Measurements from ENCODE around the gene FAM174C. TPM values are rescaled to one million over a fixed set of nuclear protein-coding genes. Genes with fewer than 3 reads are reported as not detected.
"Not testable (repeated sequence)": the region's sequence is repeated elsewhere in the genome, so short reads cannot be mapped to it uniquely, and the experiment has no call there.

FAM174C gene
- polyA plus RNA-seq, 1 experiment = 16.6 TPM

DNA sequence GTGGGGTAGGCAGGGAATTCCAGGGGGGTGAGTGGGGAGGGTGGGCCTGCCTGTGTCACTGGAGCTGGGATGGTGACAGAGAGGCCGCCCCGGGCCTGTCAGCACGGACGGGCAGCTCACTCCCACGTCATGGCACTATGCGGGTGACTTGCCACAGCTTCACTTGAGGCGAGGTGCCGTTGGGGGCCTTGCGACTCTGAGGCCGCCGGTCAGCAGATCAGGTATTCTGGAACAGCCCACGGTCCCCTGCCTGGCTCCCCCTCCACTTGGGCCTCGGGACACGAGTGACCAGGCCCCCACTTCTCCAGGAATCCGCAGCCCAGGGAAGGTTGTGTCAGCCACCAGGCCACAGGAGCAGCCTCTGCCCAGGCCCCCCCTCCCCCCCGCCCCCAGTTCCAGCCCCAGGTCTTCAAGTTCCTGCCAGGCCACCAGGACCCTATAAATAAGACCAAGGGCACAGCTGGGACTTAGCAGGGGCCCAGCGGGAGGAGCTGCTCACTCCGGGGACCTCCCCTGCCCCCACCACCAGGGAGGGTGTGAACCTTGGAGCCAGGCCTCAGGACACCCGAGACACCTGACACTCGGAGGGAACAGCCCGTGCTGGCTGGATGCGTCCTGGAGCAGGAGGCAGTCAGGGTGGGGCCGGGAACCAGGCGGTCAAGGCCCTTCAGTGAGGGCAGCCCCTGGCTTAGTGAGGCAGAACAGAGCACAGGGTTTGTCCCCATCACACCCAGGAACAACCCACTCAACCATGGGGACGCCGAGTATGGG lies 29.7 kb upstream of the FAM174C start:
- DNase-seq (ENCODE audit: low read depth, low spot score) = no peak
- Histone ChIP-seq H3K4me3 (ENCODE audit: low read depth, low read length) (no peak overlapping the region), H3K27me3 (ENCODE audit: control insufficient read depth, insufficient read depth, low read length) (no peaks in the 10 kb centered on the region), H3K9me3 (ENCODE audit: control insufficient read depth, insufficient read depth, low read length) (no peaks in the 10 kb centered on the region; the same call in 1 of the 2 replicates), H3K27ac (ENCODE audit: low read depth, low read length) (peak overlapping the region; percentile 11)
- ChIA-PET CTCF (interaction anchor here (2.2 to 7.1 kb wide), 2 partner anchors 22 to 132 kb away, joined by 5 to 224 read pairs; partner anchors contain the start of gene CIRBP), POLR2A (interaction anchor here (3.6 kb wide), 1 partner anchor 22 kb away, joined by 237 read pairs; the partner anchor contains the start of gene CIRBP)
- TF ChIP-seq, protein P1, sequence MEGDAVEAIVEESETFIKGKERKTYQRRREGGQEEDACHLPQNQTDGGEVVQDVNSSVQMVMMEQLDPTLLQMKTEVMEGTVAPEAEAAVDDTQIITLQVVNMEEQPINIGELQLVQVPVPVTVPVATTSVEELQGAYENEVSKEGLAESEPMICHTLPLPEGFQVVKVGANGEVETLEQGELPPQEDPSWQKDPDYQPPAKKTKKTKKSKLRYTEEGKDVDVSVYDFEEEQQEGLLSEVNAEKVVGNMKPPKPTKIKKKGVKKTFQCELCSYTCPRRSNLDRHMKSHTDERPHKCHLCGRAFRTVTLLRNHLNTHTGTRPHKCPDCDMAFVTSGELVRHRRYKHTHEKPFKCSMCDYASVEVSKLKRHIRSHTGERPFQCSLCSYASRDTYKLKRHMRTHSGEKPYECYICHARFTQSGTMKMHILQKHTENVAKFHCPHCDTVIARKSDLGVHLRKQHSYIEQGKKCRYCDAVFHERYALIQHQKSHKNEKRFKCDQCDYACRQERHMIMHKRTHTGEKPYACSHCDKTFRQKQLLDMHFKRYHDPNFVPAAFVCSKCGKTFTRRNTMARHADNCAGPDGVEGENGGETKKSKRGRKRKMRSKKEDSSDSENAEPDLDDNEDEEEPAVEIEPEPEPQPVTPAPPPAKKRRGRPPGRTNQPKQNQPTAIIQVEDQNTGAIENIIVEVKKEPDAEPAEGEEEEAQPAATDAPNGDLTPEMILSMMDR (IDR thresholded peaks at IDR 0.05; ENCODE audit: low read depth, low read length) = no peak

DNA sequence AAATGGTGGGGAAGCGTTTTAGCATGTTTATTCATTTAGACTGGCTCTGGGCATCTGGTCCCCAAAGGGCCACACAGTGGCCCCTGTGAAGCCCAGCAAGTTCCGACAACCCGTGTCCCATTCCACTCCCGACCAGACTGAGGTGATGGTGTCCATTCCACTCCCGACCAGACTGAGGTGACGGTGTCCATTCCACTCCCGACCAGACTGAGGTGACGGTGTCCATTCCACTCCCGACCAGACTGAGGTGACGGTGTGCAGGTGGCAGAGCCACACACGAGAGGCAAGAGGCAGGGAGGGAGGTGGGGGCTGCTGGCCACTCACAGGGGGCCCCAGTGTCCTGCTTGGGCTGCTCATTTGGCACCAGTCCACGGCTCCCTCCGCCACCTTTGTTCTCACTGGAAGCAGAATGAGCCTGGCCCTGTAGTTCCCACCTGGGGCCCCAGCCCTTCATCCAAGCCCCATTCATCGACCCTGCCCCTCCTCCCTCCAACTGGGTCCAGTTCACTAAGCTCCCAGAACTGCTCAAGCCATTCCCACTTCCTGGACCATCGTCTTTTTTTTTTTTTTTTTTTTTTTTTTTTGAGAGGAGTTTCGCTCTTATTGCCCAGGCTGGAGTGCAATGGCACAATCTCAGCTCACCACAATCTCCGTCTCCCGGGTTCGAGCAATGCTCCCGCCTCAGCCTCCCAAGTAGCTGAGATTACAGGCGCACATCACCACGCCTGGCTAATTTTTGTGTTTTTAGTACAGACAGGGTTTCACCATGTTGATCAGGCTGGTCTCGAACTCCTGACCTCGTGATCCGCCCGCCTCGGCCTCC lies 28.9 kb upstream of the FAM174C start:
- ChIA-PET POLR2A (interaction anchor here (0.6 to 1.2 kb wide), 6 partner anchors 15 to 127 kb away, joined by 3 to 22 read pairs (median 6); partner anchors contain the start of gene CIRBP), CTCF (interaction anchor here (2.2 to 7.1 kb wide), 2 partner anchors 21 to 133 kb away, joined by 5 to 224 read pairs; partner anchors contain the start of gene CIRBP)
- not testable (repeated sequence) for H3K27me3 ChIP-seq (ENCODE audit: control insufficient read depth, insufficient read depth, low read length); H3K4me3 ChIP-seq (ENCODE audit: low read depth, low read length); H3K9me3 ChIP-seq (ENCODE audit: control insufficient read depth, insufficient read depth, low read length); H3K27ac ChIP-seq (ENCODE audit: low read depth, low read length); DNase-seq (ENCODE audit: low read depth, low spot score)

DNA sequence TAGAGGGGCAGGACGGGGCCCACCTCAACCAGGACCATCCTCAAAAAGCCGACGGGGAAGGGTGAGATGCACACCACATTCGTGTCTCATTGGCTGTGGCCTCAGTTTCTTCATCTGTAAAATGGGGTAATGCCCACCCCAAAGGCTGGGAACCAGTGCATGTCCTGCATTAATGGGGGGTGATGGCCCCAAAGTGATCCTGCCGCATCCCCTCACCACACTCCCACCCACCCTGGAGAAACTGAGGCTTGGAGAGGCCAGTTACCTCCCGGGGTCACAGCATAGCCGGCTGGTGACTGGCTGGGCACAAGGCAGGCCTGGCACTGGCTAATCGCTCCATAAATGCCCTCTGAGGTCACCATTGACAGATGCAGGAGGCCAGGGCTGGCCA lies 27.6 kb upstream of the FAM174C start:
- Histone ChIP-seq H3K27ac (ENCODE audit: low read depth, low read length) (peak overlapping the region; percentile 75), H3K9me3 (ENCODE audit: control insufficient read depth, insufficient read depth, low read length) (no peaks in the 10 kb centered on the region; the same call in 1 of the 2 replicates), H3K4me3 (ENCODE audit: low read depth, low read length) (peak overlapping the region; percentile 59; the same call in 1 of the 2 replicates), H3K27me3 (ENCODE audit: control insufficient read depth, insufficient read depth, low read length) (no peaks in the 10 kb centered on the region)
- DNase-seq (ENCODE audit: low read depth, low spot score) = no peak
- POLR2A ChIA-PET = no interaction called here
- CTCF ChIA-PET = no interaction called here
- TF ChIP-seq, protein P1 (IDR thresholded peaks at IDR 0.05; ENCODE audit: low read depth, low read length) = no peak

DNA sequence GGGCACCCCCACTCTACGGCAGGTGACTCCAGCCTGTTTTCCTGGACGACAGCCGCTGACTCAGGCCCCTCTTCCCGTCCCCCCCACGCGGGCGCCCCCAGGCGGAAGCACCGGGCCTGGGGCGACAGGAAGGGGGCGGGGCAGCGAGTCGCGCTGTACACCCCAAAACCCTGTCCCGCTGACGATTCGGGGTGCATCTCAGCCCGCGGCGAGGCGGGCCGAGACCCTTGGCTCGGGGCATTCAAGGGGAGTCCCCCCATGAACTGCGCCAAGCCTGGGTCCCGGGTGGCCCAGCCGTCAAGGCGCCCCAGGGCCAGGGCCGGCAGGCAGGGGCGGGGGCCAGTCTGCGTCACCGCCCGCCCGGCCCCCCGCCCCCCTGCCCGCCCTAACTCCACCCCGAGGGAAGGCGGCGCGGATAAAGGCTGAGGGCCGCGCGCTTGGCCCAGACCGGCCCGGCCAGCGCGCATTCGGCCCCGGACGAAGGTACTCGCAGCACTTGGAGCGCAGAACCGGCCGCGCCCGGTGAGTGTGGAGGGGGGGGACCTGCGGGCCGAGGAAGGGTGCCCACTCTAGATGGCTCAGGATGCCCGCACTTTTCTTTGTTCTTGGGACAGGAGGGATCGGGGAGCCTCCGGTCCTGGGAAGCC lies 27.1 kb upstream of the FAM174C start, which contains the start of gene MIDN:
Gene MIDN, plus strand, starts transcription at position 445 of the 647 bp plus-strand sequence. CDS start 1,714 bp downstream, outside the sequence.
- Histone ChIP-seq H3K27me3 (ENCODE audit: control insufficient read depth, insufficient read depth, low read length) (no peaks in the 10 kb centered on the region), H3K4me3 (ENCODE audit: low read depth, low read length) (peak within 1 kb of the TSS; percentile 77), H3K27ac (ENCODE audit: low read depth, low read length) (peak within 1 kb of the TSS; percentile 90), H3K9me3 (ENCODE audit: control insufficient read depth, insufficient read depth, low read length) (no peaks in the 10 kb centered on the region; the same call in 1 of the 2 replicates)
- ChIA-PET CTCF (no interaction called here), POLR2A (interaction anchor here (1.0 kb wide), 7 partner anchors 9 to 145 kb away, joined by 3 to 28 read pairs (median 4); partner anchors contain the start of genes CIRBP and FAM174C)
- DNase-seq (ENCODE audit: low read depth, low spot score) = no peak
- TF ChIP-seq, protein P1 (IDR thresholded peaks at IDR 0.05; ENCODE audit: low read depth, low read length) = peak; percentile 45

DNA sequence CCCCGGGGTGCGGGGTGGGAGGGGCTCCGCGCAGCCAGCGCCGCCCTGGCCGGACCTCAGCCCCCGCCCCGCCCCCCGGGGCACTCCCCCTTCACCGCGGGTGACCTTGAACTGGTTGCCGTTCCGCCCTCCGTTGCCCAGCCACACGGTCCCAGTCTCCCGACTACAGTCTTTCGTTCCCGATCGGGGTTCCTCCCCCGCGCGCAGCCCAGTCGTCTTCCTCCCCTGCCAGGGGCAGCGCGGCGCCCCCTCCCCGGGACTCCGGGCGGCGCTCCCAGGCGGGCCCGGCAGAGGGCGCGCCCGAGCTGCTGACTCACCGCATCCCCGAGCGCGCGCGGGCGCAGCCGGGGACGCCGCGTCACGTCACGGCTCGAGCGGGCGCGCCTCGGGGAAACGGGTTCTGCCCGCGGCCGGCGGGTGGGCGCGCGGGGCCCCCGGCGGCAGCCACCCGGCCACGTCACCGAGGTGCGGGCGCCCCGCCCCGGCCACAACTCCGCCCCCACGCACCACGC lies 26.5 kb upstream of the FAM174C start:
- Histone ChIP-seq H3K9me3 (ENCODE audit: control insufficient read depth, insufficient read depth, low read length) (no peaks in the 10 kb centered on the region; the same call in 1 of the 2 replicates), H3K27me3 (ENCODE audit: control insufficient read depth, insufficient read depth, low read length) (no peaks in the 10 kb centered on the region), H3K4me3 (ENCODE audit: low read depth, low read length) (peak overlapping the region; percentile 77), H3K27ac (ENCODE audit: low read depth, low read length) (peak overlapping the region; percentile 90)
- ChIA-PET CTCF (no interaction called here), POLR2A (interaction anchor here (0.5 to 1.0 kb wide), 9 partner anchors 9 to 220 kb away, joined by 3 to 28 read pairs (median 3); partner anchors contain the start of genes CIRBP and FAM174C)
- TF ChIP-seq, protein P1 (IDR thresholded peaks at IDR 0.05; ENCODE audit: low read depth, low read length) = peak; percentile 55
- no peak for DNase-seq (ENCODE audit: low read depth, low spot score)
